HG03103 (cell line): ENCODE measurements around the gene TMEM72.

ENCODE experiments used
- ATAC-seq: cut with Tn5 transposase; IDR thresholded peaks from one replicate; pipeline ENCODE4 v1.9.1; 2021; ENCODE audit warnings: low read depth; ENCODE audit not compliant: unreplicated experiment

The TMEM72 gene

GRCh38 chr10:44965651-44966097, 54.5 kb downstream of the TMEM72 start:
- no peak for ATAC-seq

- ATAC-seq = no peak
Measured at GRCh38 chr10:44966129-44966815, 55.1 kb downstream of the TMEM72 start.

GRCh38 chr10:44966816-44967509, 55.8 kb downstream of the TMEM72 start:
- no peak for ATAC-seq

- no peak for ATAC-seq
Measured at GRCh38 chr10:44967616-44968015, 56.5 kb downstream of the TMEM72 start.

- no peak for ATAC-seq
Measured at GRCh38 chr10:44968091-44968490, 57.0 kb downstream of the TMEM72 start.

GRCh38 chr10:44968500-44969400, 57.6 kb downstream of the TMEM72 start:
- ATAC-seq = no peak

- ATAC-seq = no peak
Measured at GRCh38 chr10:44969854-44970253, 58.7 kb downstream of the TMEM72 start.

GRCh38 chr10:44970812-44971395, 59.8 kb downstream of the TMEM72 start:
- no peak for ATAC-seq

- ATAC-seq = no peak
Measured at GRCh38 chr10:44971434-44971833, 60.3 kb downstream of the TMEM72 start.

- no peak for ATAC-seq
Measured at GRCh38 chr10:44971935-44972757, 61.0 kb downstream of the TMEM72 start.

- ATAC-seq = no peak
Measured at GRCh38 chr10:44972874-44973306, 61.8 kb downstream of the TMEM72 start.

- no peak for ATAC-seq
Measured at GRCh38 chr10:44973323-44974081, 62.4 kb downstream of the TMEM72 start.

- no peak for ATAC-seq
Measured at GRCh38 chr10:44974082-44974627, 63.0 kb downstream of the TMEM72 start.

- ATAC-seq = peak; percentile 73
Measured at GRCh38 chr10:44974628-44975430, 63.7 kb downstream of the TMEM72 start.

GRCh38 chr10:44975431-44976331, 64.5 kb downstream of the TMEM72 start:
- ATAC-seq = no peak

GRCh38 chr10:44976352-44977198, 65.4 kb downstream of the TMEM72 start:
- no peak for ATAC-seq
